HTERT RPE-1 (cell line): ENCODE data around the gene STK32C.

ENCODE experiments used
- in situ Hi-C: fragments of 300-500 bp; cut with MboI; formaldehyde crosslinking; loops from 4 replicates; pipeline ENCODE4 v1.14.3; 2020; ENCODE audit warnings: low sequenced_read_pairs

STK32C gene

GRCh38 chr10:132202070-132202970 lies 105.4 kb downstream of the STK32C start:
- in situ Hi-C loops = no loop called here

- in situ Hi-C loops = no loop called here
Measured at GRCh38 chr10:132201111-132201969, 106.4 kb downstream of the STK32C start.

DNA sequence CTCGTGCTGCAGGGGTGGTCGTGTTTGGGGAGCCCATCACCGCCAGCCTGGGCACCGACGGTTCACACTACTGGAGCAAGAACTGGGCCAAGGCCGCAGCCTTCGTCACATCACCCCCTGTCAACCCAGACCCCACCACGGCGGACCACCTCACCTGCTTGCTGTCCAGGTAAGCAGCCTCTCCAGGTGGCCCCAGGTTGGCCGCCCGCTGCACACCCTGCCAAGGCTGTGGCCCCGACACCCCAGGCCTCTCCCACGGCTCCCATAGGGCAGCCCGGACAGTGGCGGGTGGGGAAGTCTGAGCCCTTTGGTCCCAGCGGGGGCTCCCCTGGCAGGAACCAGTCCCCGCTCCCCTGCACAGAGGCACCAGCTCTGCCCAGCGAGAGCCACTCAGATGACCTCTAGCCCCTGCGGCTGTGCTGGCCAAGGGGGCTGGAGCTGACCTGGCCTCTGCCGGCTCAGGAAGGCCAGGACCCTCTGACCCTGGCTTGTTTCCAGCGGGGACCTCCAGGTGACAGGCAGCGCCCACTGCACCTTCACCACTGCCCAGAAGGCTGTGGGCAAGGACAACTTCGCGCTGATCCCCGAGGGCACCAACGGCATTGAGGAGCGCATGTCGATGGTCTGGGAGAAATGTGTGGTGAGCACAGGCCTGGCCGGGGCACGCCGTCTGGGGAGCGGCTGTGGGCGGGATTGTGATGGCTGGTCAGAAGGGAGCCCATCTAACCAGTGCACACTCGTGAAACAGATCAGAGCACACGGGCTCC lies 107.2 kb downstream of the STK32C start:
- in situ Hi-C loops = no loop called here

GRCh38 chr10:132199854-132200311 lies 107.9 kb downstream of the STK32C start:
- in situ Hi-C loops = no loop called here

- in situ Hi-C loops = no loop called here
Measured at GRCh38 chr10:132199268-132199853, 108.4 kb downstream of the STK32C start.

DNA sequence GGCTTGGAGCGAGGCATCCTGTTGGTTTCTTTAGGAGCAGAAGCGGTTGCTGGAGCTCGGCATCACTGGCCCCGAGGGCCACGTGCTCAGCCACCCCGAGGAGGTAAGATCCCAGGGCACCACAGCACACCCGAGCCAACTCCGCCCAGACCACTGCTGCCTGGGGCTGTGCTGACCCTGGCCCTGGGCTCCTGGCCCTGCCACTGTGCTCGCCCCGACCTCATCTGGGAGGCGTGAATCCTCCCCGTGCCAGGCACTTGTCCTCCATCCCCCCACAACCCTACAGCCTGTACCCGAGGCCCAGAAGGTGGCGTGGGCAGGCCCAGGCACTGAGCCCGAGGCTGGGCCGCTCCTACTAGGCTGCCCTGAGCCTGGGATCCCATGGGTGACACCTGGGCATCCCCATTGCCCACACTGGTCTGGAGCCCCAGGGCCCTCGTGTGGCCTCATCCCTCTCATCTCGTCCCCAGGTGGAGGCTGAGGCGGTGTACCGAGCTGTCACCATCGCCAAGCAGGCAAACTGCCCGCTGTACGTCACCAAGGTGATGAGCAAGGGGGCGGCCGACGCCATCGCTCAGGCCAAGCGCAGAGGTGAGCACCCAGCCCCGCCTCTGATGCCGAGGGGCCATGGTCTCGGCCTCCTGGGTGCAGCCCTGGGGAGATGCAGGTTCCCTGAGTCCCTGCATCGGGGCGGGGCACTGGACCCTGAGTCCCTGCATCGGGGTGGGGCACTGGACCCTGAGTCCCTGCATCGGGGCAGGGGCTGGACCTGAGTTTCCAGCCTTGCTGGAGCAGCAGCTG lies 109.2 kb downstream of the STK32C start:
- in situ Hi-C loops = no loop called here

DNA sequence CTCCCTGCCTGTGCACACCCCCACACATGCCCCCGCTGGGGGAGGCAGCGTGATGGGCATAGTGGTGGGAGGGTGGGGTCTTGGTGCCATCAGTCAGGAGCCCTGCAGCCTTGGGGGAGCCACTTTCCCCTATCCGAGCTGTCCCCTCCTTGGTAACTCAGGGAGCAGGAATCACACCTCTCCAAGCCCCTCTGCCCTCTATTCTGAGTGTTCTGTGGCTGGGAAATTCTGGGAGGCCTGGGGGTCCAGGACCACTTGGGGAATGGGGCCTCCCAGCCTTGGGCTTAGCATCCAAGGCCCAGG lies 109.7 kb downstream of the STK32C start:
- in situ Hi-C loops = no loop called here

- in situ Hi-C loops = no loop called here
Measured at GRCh38 chr10:132197271-132198067, 110.3 kb downstream of the STK32C start.

DNA sequence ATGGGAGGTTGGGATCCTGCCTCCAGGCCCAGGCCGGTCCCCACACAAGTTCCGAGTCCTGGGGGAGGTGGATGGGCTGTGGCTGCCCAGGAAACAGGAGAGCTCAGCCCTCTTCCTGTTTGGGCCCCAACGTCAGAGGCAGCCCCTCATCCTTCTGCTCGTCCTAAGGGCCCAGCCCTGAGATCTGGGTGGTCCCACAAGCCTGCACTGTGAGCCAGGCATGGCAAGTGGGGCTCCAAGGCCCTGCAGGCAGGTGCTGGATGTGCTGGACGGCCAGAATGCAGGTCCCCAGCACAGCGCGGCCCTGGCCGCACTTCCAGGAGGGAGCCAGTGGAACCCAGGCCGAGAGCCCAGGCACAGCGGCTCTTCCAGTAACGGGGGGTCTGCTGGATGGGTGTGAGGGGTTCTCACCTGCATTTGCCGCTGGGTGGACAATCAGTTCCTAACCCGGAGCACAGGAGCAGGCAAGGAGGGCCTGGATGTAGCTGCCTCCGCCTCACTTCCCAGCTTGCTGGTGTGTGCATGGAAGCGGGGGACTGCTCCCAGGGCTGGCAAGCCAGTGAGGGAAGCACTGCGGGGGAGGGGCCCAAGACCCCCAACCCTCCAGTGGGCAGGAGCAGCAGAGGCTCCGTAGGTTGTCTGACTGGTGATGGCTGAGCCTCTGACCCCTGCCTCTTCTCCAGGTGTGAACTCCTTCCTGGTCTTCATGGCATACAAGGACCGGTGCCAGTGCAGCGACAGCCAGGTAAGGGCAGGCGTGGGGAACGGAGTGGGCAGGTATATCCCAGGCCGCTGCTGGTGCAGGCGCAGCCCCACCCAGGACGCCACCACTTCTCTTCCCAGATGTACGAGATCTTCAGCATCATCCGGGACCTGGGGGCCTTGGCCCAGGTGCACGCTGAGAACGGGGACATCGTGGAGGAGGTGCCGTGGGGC lies 111.3 kb downstream of the STK32C start:
- in situ Hi-C loops = no loop called here

GRCh38 chr10:132195366-132196075 lies 112.2 kb downstream of the STK32C start:
- in situ Hi-C loops = no loop called here

DNA sequence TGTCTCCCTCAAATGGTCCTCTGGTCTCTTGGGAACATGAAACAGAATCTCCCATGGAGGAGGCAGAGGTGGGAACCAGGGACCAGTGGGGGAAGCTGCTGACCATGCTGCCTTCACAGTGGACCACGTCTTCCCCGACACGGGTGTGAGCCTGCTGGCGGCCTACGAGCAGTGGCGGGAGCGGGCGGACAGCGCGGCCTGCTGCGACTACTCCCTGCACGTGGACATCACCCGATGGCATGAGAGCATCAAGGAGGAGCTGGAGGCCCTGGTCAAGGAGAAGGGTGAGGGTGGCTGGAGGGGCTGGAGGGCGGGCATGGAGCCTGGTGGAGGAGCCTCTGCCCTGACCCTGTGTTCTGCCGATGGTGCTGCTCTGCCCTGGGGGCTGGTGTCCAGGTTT lies 113.0 kb downstream of the STK32C start:
- in situ Hi-C loops = no loop called here

DNA sequence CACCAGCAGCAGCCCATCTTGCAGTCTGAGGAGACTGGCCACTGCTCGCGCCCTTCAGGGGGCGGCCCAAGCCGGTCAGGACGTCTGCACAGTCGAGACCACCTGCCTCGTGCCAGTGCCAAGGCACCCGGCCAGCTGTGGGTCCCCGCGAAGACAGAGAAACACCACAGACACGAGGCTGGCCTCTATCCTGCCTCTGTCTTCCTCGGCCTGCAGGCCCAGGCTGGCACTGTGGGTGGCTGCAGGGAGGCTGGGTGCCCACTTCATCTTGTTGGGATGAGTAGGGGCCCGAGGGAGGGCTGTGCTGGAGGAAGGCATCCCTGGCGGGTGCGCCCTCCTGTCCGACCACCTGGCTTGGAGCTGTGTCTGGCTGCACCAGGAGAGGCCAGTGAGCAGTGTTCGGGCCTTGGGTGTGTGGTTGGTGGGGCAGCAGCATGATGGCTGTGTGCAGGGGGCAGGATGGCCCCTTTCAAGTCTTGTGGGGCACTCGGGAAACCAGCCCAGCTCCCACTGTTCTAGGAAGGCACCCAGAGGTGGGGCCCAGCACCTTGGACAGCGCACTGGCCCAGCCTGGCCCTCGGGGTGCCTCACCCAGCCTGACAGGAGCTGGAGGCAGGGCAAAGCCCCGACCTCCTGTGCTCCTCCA lies 113.7 kb downstream of the STK32C start:
- in situ Hi-C loops = no loop called here

GRCh38 chr10:132192991-132193665 lies 114.6 kb downstream of the STK32C start:
- in situ Hi-C loops = no loop called here

- in situ Hi-C loops = no loop called here
Measured at GRCh38 chr10:132192076-132192975, 115.4 kb downstream of the STK32C start.

DNA sequence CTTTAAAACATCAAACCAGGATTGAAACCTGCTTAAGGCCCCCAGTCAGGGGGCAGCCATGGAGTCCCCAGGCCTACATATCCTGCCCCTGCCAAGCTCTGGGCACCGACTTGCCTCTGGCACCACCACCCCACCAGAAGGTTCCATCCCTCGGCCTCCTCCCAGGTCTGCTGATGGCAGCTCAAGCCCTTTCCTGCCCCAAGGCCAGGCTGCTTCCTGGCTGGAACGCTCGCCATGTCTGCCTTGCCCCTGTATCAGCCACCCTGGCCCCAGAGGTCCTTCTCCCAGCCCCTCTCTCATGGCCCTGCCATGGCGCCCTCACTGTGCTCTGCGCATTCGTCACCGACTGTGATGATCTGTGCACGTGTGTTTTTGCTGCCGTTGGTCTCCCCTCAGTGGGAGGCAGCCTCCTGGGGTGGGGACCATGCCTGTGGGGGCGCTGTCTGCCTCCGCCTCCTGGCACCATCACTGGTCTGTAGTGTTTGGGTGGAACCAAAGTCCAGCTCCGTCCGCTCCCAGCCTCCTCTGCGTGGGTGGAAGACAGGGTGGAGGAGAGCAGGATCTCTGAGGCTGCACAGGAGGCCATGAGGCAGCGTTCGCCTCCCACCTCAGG lies 117.8 kb downstream of the STK32C start:
- in situ Hi-C loops = no loop called here
